ENCODE results near the gene COL4A5. TPM values are rescaled to one million over a fixed set of nuclear protein-coding genes. Genes with fewer than 3 reads are reported as not detected.

COL4A5 gene
- total and polyA plus RNA-seq, 12 donors, result 5.1 to 13.5 (median 10.8) TPM

- no peak for TF ChIP-seq CTCF (IDR thresholded peaks at IDR 0.05)
- Histone ChIP-seq H3K4me1 (no peaks in the 10 kb centered on the region), H3K36me3 (no peaks in the 10 kb centered on the region), H3K27me3 (peaks cover 0 to 19% (median 0%) of the 10 kb centered on the region in 7 donors), H3K9me3 (peaks cover 0 to 4% (median 0%) of the 10 kb centered on the region in 11 donors), H3K4me3 (no peak overlapping the region), H3K27ac (no peak overlapping the region)
- DNase-seq, result no peak
- intact Hi-C loops (cut with DNase I), result no loop called here
- no peak for ATAC-seq
Observed at GRCh38 chrX:108541286-108541685, 101.6 kb downstream of the COL4A5 start.

- Histone ChIP-seq H3K27me3 (peaks cover 0 to 15% (median 0%) of the 10 kb centered on the region in 7 donors), H3K27ac (no peak overlapping the region), H3K4me3 (no peak overlapping the region), H3K36me3 (no peaks in the 10 kb centered on the region), H3K9me3 (no peaks in the 10 kb centered on the region), H3K4me1 (no peaks in the 10 kb centered on the region)
- TF ChIP-seq CTCF (IDR thresholded peaks at IDR 0.05), result no peak
- ATAC-seq (no peak), DNase-seq (no peak)
- intact Hi-C loops (cut with DNase I), result no loop called here
- WGBS, 2 donors, result 75 to 83% methylated on average over 4 of the region's 4 CpGs
Observed at GRCh38 chrX:108557580-108557979, 117.9 kb downstream of the COL4A5 start.

- Histone ChIP-seq H3K9me3 (no peaks in the 10 kb centered on the region), H3K4me1 (no peaks in the 10 kb centered on the region), H3K27ac (no peak overlapping the region), H3K36me3 (no peaks in the 10 kb centered on the region), H3K4me3 (no peak overlapping the region), H3K27me3 (peaks cover 0 to 15% (median 0%) of the 10 kb centered on the region in 7 donors)
- no peak for DNase-seq
- TF ChIP-seq CTCF (IDR thresholded peaks at IDR 0.05), result no peak
- 73 to 79% methylated on average over 1 of the region's 1 CpG for WGBS, 2 donors
- intact Hi-C loops (cut with DNase I), result no loop called here
- no peak for ATAC-seq
Observed at GRCh38 chrX:108558217-108558616, 118.6 kb downstream of the COL4A5 start.

GRCh38 chrX:108573136-108573535, 133.5 kb downstream of the COL4A5 start:
- DNase-seq, result no peak
- Histone ChIP-seq H3K4me3 (no peak overlapping the region), H3K27me3 (peaks cover 0 to 32% (median 0%) of the 10 kb centered on the region in 7 donors), H3K4me1 (no peaks in the 10 kb centered on the region), H3K36me3 (no peaks in the 10 kb centered on the region), H3K27ac (no peak overlapping the region), H3K9me3 (no peaks in the 10 kb centered on the region)
- intact Hi-C loops (cut with DNase I), result no loop called here
- TF ChIP-seq CTCF (IDR thresholded peaks at IDR 0.05), result no peak
- ATAC-seq, result no peak

Data from heart right ventricle (tissue), 16 donors.